Breast epithelium (tissue), 3 donors: ENCODE data around the gene YPEL1.

Source experiments
- POLR2A ChIP-seq: fragments of 450-650 bp; IDR thresholded peaks from one replicate; pipeline ENCODE4 v1.6.1; 2016; ENCODE audit warnings: antibody characterized with exemption, mild to moderate bottlenecking, moderate library complexity
- POLR2AphosphoS5 ChIP-seq, 3 donors: sonication (generic); formaldehyde crosslinking; IDR thresholded peaks; one replicate each; pipeline ENCODE4 v1.6.1; 2017; ENCODE audit warnings: antibody characterized with exemption in 3 of 3
- TF ChIP-seq, protein P1 (sequence below), 3 donors: fragments of 450-650 bp; IDR thresholded peaks; one replicate each; pipeline ENCODE4 v1.5.1; 2016 to 2017; ENCODE audit warnings: antibody characterized with exemption in 3 of 3, mild to moderate bottlenecking in 3 of 3, moderate library complexity in 3 of 3

DNA sequence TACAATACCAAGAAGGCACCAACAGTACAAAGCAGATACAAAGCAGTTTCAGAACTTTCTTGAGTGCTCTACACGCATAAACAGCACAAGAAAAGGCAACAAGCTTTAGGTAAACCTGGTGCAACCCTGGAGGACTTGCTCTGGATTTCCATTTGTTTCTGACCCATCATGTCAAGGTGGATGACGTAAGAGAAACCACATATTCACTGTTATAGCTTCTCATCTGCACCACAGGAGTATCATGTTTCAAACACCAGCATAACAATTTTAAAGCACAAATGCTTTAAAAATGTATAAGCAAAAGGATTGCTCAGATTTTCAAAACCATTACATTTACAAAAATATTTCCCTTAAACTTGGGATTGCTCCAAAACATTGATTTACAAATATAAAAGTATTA lies 25.0 kb upstream of the YPEL1 start:
- TF ChIP-seq, protein P1, sequence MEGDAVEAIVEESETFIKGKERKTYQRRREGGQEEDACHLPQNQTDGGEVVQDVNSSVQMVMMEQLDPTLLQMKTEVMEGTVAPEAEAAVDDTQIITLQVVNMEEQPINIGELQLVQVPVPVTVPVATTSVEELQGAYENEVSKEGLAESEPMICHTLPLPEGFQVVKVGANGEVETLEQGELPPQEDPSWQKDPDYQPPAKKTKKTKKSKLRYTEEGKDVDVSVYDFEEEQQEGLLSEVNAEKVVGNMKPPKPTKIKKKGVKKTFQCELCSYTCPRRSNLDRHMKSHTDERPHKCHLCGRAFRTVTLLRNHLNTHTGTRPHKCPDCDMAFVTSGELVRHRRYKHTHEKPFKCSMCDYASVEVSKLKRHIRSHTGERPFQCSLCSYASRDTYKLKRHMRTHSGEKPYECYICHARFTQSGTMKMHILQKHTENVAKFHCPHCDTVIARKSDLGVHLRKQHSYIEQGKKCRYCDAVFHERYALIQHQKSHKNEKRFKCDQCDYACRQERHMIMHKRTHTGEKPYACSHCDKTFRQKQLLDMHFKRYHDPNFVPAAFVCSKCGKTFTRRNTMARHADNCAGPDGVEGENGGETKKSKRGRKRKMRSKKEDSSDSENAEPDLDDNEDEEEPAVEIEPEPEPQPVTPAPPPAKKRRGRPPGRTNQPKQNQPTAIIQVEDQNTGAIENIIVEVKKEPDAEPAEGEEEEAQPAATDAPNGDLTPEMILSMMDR (IDR thresholded peaks at IDR 0.05): no peak
- no peak for TF ChIP-seq POLR2A
- no peak for TF ChIP-seq POLR2AphosphoS5 (IDR thresholded peaks at IDR 0.05)
